ENCODE results near the gene WFIKKN2. TPM values are rescaled to one million over a fixed set of nuclear protein-coding genes. Genes with fewer than 3 reads are reported as not detected.

WFIKKN2 gene
- total and polyA plus RNA-seq, 2 of the 13 experiments (the other 11 are each of a cell fraction or from before 2014, with no cell fraction given) = not detected

GRCh38 chr17:50884439-50885311, 49.3 kb downstream of the WFIKKN2 start (continued):
- TF ChIP-seq SP2 (CRISPR knock-in tag; IDR thresholded peaks at IDR 0.05) (no peak), ZNF687 (CRISPR knock-in tag; IDR thresholded peaks at IDR 0.05) (peak; percentile 83), REL (CRISPR knock-in tag; conservative IDR thresholded peaks at IDR 0.05) (no peak), GMEB1 (CRISPR knock-in tag; IDR thresholded peaks at IDR 0.05; ENCODE audit: borderline replicate concordance) (peak; percentile 27; the same call in 1 of the 2 replicates), ZNF224 (CRISPR knock-in tag; IDR thresholded peaks at IDR 0.05) (no peak; the same call in 1 of the 2 replicates), ZFP41 (CRISPR knock-in tag; IDR thresholded peaks at IDR 0.05; ENCODE audit: borderline replicate concordance) (no peak), SALL2 (CRISPR knock-in tag; IDR thresholded peaks at IDR 0.05) (0 out of 2 replicates have a peak, but pooled peaks have one; percentile 38)
- TF ChIP-seq, protein P1, sequence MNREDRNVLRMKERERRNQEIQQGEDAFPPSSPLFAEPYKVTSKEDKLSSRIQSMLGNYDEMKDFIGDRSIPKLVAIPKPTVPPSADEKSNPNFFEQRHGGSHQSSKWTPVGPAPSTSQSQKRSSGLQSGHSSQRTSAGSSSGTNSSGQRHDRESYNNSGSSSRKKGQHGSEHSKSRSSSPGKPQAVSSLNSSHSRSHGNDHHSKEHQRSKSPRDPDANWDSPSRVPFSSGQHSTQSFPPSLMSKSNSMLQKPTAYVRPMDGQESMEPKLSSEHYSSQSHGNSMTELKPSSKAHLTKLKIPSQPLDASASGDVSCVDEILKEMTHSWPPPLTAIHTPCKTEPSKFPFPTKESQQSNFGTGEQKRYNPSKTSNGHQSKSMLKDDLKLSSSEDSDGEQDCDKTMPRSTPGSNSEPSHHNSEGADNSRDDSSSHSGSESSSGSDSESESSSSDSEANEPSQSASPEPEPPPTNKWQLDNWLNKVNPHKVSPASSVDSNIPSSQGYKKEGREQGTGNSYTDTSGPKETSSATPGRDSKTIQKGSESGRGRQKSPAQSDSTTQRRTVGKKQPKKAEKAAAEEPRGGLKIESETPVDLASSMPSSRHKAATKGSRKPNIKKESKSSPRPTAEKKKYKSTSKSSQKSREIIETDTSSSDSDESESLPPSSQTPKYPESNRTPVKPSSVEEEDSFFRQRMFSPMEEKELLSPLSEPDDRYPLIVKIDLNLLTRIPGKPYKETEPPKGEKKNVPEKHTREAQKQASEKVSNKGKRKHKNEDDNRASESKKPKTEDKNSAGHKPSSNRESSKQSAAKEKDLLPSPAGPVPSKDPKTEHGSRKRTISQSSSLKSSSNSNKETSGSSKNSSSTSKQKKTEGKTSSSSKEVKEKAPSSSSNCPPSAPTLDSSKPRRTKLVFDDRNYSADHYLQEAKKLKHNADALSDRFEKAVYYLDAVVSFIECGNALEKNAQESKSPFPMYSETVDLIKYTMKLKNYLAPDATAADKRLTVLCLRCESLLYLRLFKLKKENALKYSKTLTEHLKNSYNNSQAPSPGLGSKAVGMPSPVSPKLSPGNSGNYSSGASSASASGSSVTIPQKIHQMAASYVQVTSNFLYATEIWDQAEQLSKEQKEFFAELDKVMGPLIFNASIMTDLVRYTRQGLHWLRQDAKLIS (CRISPR knock-in tag; IDR thresholded peaks at IDR 0.05) = no peak
- TF ChIP-seq, protein P2, sequence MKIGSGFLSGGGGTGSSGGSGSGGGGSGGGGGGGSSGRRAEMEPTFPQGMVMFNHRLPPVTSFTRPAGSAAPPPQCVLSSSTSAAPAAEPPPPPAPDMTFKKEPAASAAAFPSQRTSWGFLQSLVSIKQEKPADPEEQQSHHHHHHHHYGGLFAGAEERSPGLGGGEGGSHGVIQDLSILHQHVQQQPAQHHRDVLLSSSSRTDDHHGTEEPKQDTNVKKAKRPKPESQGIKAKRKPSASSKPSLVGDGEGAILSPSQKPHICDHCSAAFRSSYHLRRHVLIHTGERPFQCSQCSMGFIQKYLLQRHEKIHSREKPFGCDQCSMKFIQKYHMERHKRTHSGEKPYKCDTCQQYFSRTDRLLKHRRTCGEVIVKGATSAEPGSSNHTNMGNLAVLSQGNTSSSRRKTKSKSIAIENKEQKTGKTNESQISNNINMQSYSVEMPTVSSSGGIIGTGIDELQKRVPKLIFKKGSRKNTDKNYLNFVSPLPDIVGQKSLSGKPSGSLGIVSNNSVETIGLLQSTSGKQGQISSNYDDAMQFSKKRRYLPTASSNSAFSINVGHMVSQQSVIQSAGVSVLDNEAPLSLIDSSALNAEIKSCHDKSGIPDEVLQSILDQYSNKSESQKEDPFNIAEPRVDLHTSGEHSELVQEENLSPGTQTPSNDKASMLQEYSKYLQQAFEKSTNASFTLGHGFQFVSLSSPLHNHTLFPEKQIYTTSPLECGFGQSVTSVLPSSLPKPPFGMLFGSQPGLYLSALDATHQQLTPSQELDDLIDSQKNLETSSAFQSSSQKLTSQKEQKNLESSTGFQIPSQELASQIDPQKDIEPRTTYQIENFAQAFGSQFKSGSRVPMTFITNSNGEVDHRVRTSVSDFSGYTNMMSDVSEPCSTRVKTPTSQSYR (CRISPR knock-in tag; IDR thresholded peaks at IDR 0.05; ENCODE audit: borderline replicate concordance) = peak; percentile 89
- TF ChIP-seq, protein P3, sequence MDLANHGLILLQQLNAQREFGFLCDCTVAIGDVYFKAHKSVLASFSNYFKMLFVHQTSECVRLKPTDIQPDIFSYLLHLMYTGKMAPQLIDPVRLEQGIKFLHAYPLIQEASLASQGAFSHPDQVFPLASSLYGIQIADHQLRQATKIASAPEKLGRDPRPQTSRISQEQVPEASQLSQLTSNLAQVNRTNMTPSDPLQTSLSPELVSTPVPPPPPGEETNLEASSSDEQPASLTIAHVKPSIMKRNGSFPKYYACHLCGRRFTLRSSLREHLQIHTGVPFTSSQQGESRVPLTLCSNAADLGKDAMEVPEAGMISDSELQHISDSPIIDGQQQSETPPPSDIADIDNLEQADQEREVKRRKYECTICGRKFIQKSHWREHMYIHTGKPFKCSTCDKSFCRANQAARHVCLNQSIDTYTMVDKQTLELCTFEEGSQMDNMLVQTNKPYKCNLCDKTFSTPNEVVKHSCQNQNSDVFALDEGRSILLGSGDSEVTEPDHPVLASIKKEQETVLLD (CRISPR knock-in tag; IDR thresholded peaks at IDR 0.05; ENCODE audit: low read depth) = no peak
- TF ChIP-seq, protein P4, sequence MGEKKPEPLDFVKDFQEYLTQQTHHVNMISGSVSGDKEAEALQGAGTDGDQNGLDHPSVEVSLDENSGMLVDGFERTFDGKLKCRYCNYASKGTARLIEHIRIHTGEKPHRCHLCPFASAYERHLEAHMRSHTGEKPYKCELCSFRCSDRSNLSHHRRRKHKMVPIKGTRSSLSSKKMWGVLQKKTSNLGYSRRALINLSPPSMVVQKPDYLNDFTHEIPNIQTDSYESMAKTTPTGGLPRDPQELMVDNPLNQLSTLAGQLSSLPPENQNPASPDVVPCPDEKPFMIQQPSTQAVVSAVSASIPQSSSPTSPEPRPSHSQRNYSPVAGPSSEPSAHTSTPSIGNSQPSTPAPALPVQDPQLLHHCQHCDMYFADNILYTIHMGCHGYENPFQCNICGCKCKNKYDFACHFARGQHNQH (CRISPR knock-in tag; IDR thresholded peaks at IDR 0.05) = no peak
